ENCODE data around the gene NTRK2.

DNA sequence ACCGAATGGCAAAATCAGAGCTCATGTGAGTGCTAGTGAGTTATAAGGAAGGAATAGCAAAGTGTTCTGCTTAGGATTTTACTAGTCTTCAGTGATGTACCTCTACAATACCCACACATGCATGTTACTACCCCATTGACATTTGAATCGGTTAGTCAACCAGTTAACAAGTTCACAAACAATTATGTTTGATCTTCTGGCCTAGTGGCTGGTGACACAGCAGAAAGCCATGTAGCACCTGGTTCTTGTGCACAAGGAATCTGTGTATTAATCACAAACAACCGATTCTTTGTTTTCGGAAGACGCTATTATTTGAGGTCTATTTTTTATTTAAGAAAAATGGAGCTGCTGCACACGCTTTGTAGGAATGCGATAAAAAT, 41.9 kb downstream of the NTRK2 start:
- TF ChIP-seq ZNF274 (IDR thresholded peaks at IDR 0.05; ENCODE audit: low read depth, low read length), result no peak
- no peak for TF ChIP-seq POLR2A (IDR thresholded peaks at IDR 0.05; ENCODE audit: borderline replicate concordance, extremely low read depth, insufficient read depth, insufficient read length)

Measured in HCT116 (cell line).